ENCODE results near the gene DMD. TPM values are rescaled to one million over a fixed set of nuclear protein-coding genes. Genes with fewer than 3 reads are reported as not detected.

The DMD gene
- total and polyA plus RNA-seq, 2 of the 8 experiments (the other 6 are each of a cell fraction or from before 2014, with no cell fraction given) = 4.8 to 7.4 TPM

DNA sequence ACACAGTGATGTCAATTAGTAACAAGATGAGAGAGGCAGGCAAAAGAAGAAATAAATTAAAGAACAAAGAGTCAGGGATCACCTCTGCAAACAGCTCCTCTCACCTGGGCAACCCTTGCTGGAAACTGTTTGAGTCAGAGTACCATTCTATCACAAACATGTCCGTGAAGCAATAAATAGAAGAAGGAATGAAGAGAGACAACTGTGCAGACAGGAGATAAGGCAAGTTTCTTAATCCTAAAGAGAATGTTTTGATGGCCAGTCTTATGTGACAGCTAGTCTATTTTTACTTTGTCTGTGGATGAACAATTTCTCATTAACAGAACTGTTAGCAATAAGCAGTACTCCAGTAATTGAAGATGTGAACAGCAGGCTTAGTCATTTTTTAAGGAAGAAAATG lies 422.4 kb downstream of the DMD start:
- TF ChIP-seq POLR2A (IDR thresholded peaks at IDR 0.05; ENCODE audit: control extremely low read depth in 1 of 2, low read depth in 2 of 2, low read length in 2 of 2) (no peak), SIRT6 (IDR thresholded peaks at IDR 0.05; ENCODE audit: low read length) (no peak)
- Histone ChIP-seq H2BK12ac (ENCODE audit: low read depth, low read length) (no peak overlapping the region), H2AK5ac (ENCODE audit: low read depth, low read length) (no peak overlapping the region), H3K14ac (ENCODE audit: insufficient read length) (no peak overlapping the region), H3K79me1 (ENCODE audit: low read depth, low read length) (no peaks in the 10 kb centered on the region), H3K9me3 (ENCODE audit: insufficient read depth in 2 of 2, low read depth in 1 of 2, low read length in 1 of 2) (no peaks in the 10 kb centered on the region), H3K4me1 (replicated peaks in 1 of 4; ENCODE audit: control insufficient read depth in 3 of 4, insufficient read depth in 4 of 4, low read length in 3 of 4) (no peaks in the 10 kb centered on the region), H4K8ac (ENCODE audit: extremely low read depth, insufficient read depth, low read length) (no peak overlapping the region), H4K91ac (replicated peaks; ENCODE audit: insufficient read length, low read length) (no peak overlapping the region), H3K23me2 (ENCODE audit: low read depth, low read length) (no peaks in the 10 kb centered on the region), H3K4ac (replicated peaks; ENCODE audit: insufficient read length, low read depth, low read length) (no peak overlapping the region), H2BK20ac (ENCODE audit: low read length) (no peak overlapping the region), H3K4me3 (ENCODE audit: extremely low read depth in 1 of 4, insufficient read depth in 2 of 4, low read depth in 3 of 4, low read length in 4 of 4) (no peak overlapping the region), H3K23ac (ENCODE audit: insufficient read length) (no peak overlapping the region), H2BK15ac (ENCODE audit: low read length) (no peak overlapping the region), H3K56ac (replicated peaks; ENCODE audit: insufficient read length, low read depth, low read length) (no peak overlapping the region), H2AFZ (ENCODE audit: low read length) (no peak overlapping the region), H2BK120ac (replicated peaks; ENCODE audit: low read depth, low read length) (no peak overlapping the region), H3K27ac (ENCODE audit: low read depth, low read length) (no peak overlapping the region), H3K18ac (ENCODE audit: extremely low read depth, low read length) (no peak overlapping the region), H4K5ac (ENCODE audit: insufficient read length, low read depth, low read length) (no peak overlapping the region), H3K4me2 (ENCODE audit: insufficient read depth in 1 of 2, low read depth in 2 of 2, low read length in 2 of 2) (no peak overlapping the region), H3K79me2 (ENCODE audit: control insufficient read depth in 1 of 2, insufficient read depth in 2 of 2, low read length in 2 of 2) (no peaks in the 10 kb centered on the region), H3K27me3 (replicated peaks in 1 of 4; ENCODE audit: control insufficient read depth in 3 of 4, extremely low read depth in 1 of 4, insufficient read depth in 3 of 4, low read length in 3 of 4) (no peaks in the 10 kb centered on the region), H3K9ac (replicated peaks in 1 of 4; ENCODE audit: extremely low read depth in 1 of 4, low read depth in 3 of 4, low read length in 3 of 4) (no peak overlapping the region), H2BK5ac (ENCODE audit: low read depth, low read length) (no peak overlapping the region), H3K36me3 (ENCODE audit: control insufficient read depth in 2 of 4, insufficient read depth in 4 of 4, low read length in 3 of 4) (no peaks in the 10 kb centered on the region), H4K20me1 (replicated peaks in 1 of 2; ENCODE audit: control insufficient read depth in 1 of 2, insufficient read depth in 2 of 2, low read length in 2 of 2) (no peaks in the 10 kb centered on the region)
- DNase-seq (ENCODE audit: low read depth in 1 of 2, low spot score in 2 of 2) (no peak), FAIRE-seq (no peak)
- ChIA-PET POLR2A (ENCODE audit: partially characterized antibody) (no interaction called here), CTCF (ENCODE audit: partially characterized antibody) (no interaction called here)
- 63% methylated on average over 1 of the region's 1 CpG; no CpG with 5 or more reads in 1 of the 2 experiments for whole genome bisulfite sequencing, 2 experiments (ENCODE audit: extremely low coverage in 1 of 2, insufficient coverage in 1 of 2, insufficient read length in 1 of 2, insufficient replicate concordance in 2 of 2, low coverage in 1 of 2, low lambda C conversion rate in 2 of 2, missing lambda C conversion rate in 1 of 2)

All from H1 (cell line).